ENCODE results near the gene DEPDC7.

- TF ChIP-seq CTCF (IDR thresholded peaks at IDR 0.05; ENCODE audit: low read depth, low read length, missing input control) (no peak), TAF1 (conservative IDR thresholded peaks at IDR 0.05) (no peak), EGR1 (IDR thresholded peaks at IDR 0.05; ENCODE audit: low read depth in 2 of 2) (no peak), GABPA (IDR thresholded peaks at IDR 0.05 in 1 of 2, conservative IDR thresholded peaks at IDR 0.05 in 1 of 2) (no peak), MAX (IDR thresholded peaks at IDR 0.05) (no peak), RXRA (IDR thresholded peaks at IDR 0.05) (no peak), JUND (IDR thresholded peaks at IDR 0.05) (no peak), YY1 (IDR thresholded peaks at IDR 0.05) (no peak), RAD21 (IDR thresholded peaks at IDR 0.05) (no peak), ATF3 (IDR thresholded peaks at IDR 0.05) (no peak), HNF4A (conservative IDR thresholded peaks at IDR 0.05) (no peak)
These were observed 42.9 kb upstream of the DEPDC7 start for GRCh38 chr11:32972781-32973180.

All from liver (tissue), 3 donors.